ENCODE data around the gene KPNA6. TPM values are rescaled to one million over a fixed set of nuclear protein-coding genes. Genes with fewer than 3 reads are reported as not detected.

KPNA6 gene
- total RNA-seq, 4 donors from 2014 or later = 26.9 to 69.9 (median 38.5) TPM

DNA sequence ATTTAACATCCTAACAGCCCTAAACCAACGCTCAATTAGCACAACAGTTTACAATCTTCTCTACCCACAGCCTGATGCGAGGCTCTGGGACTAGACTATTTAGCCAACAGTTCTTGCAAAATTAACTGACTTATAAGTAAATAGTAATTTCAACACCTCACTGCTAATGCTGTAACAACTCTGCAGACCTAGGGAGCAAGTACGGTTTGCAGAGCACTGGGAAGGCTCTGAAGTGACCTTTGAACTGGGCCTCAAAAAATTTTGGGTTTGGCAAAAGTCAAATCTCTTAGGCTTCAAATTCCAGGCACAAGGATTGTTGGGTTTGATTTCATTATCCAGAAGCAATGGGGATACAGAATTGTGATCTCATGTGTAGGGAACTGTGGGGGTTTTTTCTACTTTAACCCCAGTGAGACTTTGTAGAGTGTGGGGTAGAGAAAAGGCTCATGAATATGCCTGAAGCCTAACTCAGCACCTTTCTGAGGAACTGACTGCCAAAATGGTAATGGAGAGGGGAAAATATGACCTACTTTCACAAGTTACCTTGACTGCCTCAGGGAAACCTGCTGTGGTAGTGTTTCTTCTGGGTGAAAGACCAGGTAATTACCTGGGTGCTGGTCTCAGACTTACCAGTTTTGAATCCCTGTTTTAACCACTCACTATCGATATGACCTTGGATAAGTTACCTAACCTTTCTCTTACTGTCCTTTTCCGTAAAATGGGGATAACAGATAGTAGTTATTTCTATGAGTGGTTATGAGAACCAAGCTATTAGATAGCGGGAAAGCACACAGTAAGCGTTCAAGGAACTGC lies 70.7 kb downstream of the KPNA6 start:
- H3K9me3 ChIP-seq = no peaks in the 10 kb centered on the region
- no peaks in the 10 kb centered on the region for H3K27me3 ChIP-seq
- no peak for DNase-seq
- H3K4me3 ChIP-seq = peak overlapping the region; percentile 50 to 63
- H3K4me1 ChIP-seq = peaks cover 12 to 13% of the 10 kb centered on the region in 2 donors
- H3K36me3 ChIP-seq = no peaks in the 10 kb centered on the region
- intact Hi-C loops (cut with DNase I; ENCODE audit: low total_unique reads) = no loop called here
- peak overlapping the region; percentile 91 to 96 for H3K27ac ChIP-seq
- no peak for TF ChIP-seq POLR2A (IDR thresholded peaks at IDR 0.05)
- TF ChIP-seq, protein P1, sequence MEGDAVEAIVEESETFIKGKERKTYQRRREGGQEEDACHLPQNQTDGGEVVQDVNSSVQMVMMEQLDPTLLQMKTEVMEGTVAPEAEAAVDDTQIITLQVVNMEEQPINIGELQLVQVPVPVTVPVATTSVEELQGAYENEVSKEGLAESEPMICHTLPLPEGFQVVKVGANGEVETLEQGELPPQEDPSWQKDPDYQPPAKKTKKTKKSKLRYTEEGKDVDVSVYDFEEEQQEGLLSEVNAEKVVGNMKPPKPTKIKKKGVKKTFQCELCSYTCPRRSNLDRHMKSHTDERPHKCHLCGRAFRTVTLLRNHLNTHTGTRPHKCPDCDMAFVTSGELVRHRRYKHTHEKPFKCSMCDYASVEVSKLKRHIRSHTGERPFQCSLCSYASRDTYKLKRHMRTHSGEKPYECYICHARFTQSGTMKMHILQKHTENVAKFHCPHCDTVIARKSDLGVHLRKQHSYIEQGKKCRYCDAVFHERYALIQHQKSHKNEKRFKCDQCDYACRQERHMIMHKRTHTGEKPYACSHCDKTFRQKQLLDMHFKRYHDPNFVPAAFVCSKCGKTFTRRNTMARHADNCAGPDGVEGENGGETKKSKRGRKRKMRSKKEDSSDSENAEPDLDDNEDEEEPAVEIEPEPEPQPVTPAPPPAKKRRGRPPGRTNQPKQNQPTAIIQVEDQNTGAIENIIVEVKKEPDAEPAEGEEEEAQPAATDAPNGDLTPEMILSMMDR (IDR thresholded peaks at IDR 0.05) = no peak

DNA sequence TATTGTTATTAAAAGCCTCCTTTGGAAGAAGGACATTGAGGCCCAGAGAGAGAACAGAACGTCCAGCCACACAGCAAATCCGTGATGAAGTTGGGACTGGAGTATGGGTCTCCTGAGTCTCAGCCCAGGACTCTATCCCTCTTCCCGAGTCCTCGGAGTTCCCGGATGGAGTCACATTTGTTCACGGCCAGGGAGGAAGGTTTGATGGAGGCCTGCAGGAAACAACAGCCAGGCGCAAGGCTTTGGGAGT lies 71.3 kb downstream of the KPNA6 start:
- H3K4me3 ChIP-seq = peak overlapping the region; percentile 50 to 63
- intact Hi-C loops (cut with DNase I; ENCODE audit: low total_unique reads) = no loop called here
- H3K9me3 ChIP-seq = no peaks in the 10 kb centered on the region
- peaks cover 12 to 13% of the 10 kb centered on the region in 2 donors for H3K4me1 ChIP-seq
- H3K27ac ChIP-seq = peak overlapping the region; percentile 91 to 96
- DNase-seq = no peak
- no peaks in the 10 kb centered on the region for H3K27me3 ChIP-seq
- H3K36me3 ChIP-seq = no peaks in the 10 kb centered on the region
- TF ChIP-seq POLR2A (IDR thresholded peaks at IDR 0.05) = no peak
- TF ChIP-seq, protein P1 (IDR thresholded peaks at IDR 0.05) = no peak

DNA sequence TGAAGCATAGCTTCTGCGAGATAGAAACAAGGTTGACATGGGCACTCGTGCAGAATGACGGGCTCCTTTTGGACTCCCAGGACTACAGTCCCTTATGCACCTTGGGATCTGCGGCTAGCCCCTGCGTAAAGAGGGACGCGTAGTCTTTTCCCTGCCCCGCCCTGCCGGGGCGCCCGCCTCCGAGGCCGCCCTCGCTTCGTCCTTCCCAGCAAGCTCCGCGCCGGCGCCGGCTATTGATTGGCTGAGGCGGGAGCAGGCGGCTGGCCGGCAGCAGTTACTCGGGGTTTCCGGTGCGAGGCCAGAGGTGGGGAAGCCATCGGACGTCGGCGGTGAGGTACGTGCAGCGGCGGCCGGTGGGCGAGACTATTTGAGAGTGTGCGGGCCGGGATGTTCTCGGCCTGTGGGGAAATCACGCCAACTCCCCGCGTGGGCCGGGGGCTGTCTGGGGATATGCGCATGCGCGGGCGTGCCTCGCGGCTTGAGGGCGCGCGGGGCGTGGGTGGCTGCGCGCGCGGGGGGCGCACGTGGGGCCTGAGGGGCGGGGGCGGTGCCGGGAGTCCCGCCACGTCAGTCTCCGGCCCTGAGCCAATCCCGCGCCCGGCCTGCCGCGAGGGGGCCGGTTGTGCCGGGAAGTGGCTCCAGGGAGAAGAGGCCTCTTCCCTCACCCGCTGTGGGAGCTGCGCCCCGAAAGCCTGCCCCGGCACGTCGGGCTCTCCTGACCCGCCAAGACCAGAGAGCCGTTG lies 71.8 kb downstream of the KPNA6 start, which contains the start of gene TXLNA:
TSS of gene TXLNA (plus strand) at position 233 of the 743 bp plus-strand sequence. CDS start 671 bp downstream, outside the sequence.
- H3K4me1 ChIP-seq = peaks cover 13 to 15% of the 10 kb centered on the region in 2 donors
- H3K36me3 ChIP-seq = no peaks in the 10 kb centered on the region
- peak; percentile 22 to 71 for TF ChIP-seq POLR2A (IDR thresholded peaks at IDR 0.05)
- TF ChIP-seq, protein P1 (IDR thresholded peaks at IDR 0.05) = peak; percentile 14 to 32 (median 24)
- H3K27ac ChIP-seq = peak within 1 kb of the TSS; percentile 91 to 96
- DNase-seq = peak; percentile 93 to 94
- H3K4me3 ChIP-seq = peak within 1 kb of the TSS; percentile 50 to 63
- no peaks in the 10 kb centered on the region for H3K9me3 ChIP-seq
- H3K27me3 ChIP-seq = no peaks in the 10 kb centered on the region
- intact Hi-C loops (cut with DNase I; ENCODE audit: low total_unique reads) = no loop called here

DNA sequence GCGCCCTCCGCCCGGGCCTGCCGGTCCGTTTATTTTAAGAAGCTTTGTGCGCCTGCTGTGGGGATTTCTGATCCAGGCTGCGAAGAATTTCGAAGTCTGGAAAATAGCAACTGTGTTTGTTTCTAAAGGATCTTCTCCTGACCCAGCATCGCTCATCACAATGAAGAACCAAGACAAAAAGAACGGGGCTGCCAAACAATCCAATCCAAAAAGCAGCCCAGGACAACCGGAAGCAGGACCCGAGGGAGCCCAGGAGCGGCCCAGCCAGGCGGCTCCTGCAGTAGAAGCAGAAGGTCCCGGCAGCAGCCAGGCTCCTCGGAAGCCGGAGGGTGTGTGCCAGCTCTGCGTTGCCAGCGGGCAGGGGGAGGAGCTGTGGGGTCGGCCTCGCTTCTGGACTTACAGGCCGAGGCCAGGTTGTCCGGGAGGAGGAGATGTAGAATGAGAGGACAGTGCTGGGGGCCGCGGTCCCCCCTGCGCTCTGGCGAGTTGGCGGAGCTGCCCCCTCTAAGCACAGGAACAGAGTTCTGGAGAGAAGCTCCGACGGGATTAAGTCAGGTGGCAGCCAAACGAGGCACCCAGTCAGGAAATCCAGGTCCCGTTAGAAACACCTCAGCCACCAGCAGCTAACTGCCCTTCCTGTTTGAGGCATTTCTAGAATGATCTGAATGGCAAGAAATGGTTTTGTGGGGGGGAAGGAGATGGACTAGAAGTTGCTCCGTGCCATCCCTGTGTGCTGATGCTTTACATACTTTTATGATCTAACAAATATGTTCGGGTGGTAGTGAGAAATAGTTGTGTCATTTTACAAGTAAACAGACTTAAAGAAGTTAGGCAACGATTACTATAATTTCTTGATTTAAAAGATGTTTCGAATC lies 72.6 kb downstream of the KPNA6 start:
- TF ChIP-seq POLR2A (IDR thresholded peaks at IDR 0.05) = no peak
- TF ChIP-seq, protein P1 (IDR thresholded peaks at IDR 0.05) = no peak
- no peaks in the 10 kb centered on the region for H3K9me3 ChIP-seq

More for the DNA sequence above, 72.6 kb downstream of the KPNA6 start:
- Histone ChIP-seq H3K4me3 (peak overlapping the region; percentile 50 to 63), H3K36me3 (no peaks in the 10 kb centered on the region), H3K27ac (peak overlapping the region; percentile 91 to 96), H3K27me3 (no peaks in the 10 kb centered on the region), H3K4me1 (peaks cover 13 to 15% of the 10 kb centered on the region in 2 donors)
- DNase-seq = peak; percentile 47 to 59
- intact Hi-C loops (cut with DNase I; ENCODE audit: low total_unique reads) = no loop called here

Data from uterus (tissue), 4 donors.